Peyer's patch (tissue), 4 donors: ENCODE measurements around the gene COX4I1.

ENCODE experiments used
- POLR2A ChIP-seq, 2 donors: fragments of 450-650 bp; IDR thresholded peaks; one replicate each; pipeline ENCODE4 v1.5.1; 2017; ENCODE audit warnings: antibody characterized with exemption in 2 of 2, mild to moderate bottlenecking in 2 of 2, moderate library complexity in 2 of 2
- TF ChIP-seq, protein P1 (sequence below), 6 experiments: fragments of 450-650 bp in 4 of 6; fragments of 200-600 bp in 2 of 6; sonication (generic) in 1 of 6; IDR thresholded peaks; one replicate each; pipeline ENCODE4 v1.5.1; 2017 to 2019; ENCODE audit warnings: antibody characterized with exemption in 6 of 6, mild to moderate bottlenecking in 3 of 6, moderate library complexity in 1 of 6

DNA sequence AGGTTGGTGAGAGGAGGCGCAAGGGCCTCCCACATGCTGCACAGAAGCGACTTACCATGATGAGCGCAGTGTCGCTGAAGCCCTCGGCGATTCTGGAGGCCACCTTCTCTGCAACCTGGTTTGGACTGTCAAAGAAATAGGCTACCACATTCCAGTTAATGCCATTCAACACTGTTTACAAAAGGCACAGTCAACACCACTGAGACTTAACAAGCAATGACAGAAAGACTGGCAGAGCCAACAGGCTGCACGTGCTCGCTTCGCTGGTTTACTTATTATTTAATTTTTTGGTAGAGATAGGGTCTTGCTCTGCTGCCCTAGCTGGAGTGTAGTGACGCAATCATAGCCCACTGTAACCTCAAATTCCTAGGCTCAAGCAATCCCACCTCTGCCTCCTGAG, 18.3 kb upstream of the COX4I1 start:
- TF ChIP-seq, protein P1, sequence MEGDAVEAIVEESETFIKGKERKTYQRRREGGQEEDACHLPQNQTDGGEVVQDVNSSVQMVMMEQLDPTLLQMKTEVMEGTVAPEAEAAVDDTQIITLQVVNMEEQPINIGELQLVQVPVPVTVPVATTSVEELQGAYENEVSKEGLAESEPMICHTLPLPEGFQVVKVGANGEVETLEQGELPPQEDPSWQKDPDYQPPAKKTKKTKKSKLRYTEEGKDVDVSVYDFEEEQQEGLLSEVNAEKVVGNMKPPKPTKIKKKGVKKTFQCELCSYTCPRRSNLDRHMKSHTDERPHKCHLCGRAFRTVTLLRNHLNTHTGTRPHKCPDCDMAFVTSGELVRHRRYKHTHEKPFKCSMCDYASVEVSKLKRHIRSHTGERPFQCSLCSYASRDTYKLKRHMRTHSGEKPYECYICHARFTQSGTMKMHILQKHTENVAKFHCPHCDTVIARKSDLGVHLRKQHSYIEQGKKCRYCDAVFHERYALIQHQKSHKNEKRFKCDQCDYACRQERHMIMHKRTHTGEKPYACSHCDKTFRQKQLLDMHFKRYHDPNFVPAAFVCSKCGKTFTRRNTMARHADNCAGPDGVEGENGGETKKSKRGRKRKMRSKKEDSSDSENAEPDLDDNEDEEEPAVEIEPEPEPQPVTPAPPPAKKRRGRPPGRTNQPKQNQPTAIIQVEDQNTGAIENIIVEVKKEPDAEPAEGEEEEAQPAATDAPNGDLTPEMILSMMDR (IDR thresholded peaks at IDR 0.05) = no peak
- TF ChIP-seq POLR2A (IDR thresholded peaks at IDR 0.05) = no peak
